Activated CD8-positive, alpha-beta T cell treated with anti-CD3 and anti-CD28 coated beads, Interleukin-2, amount 10 ng/mL, durations not matched to agents 7 days and 5 days (primary cell): ENCODE measurements around the gene TMEM174. TPM values are rescaled to one million over a fixed set of nuclear protein-coding genes. Genes with fewer than 3 reads are reported as not detected.

Experiments used
- ATAC-seq: fragments of 150-1000 bp; cut with Tn5 transposase; one replicate; pipeline ENCODE4 v1.10.0; 2021; ENCODE audit warnings: moderate library complexity
- CTCF ChIA-PET: fragments of 350-600 bp; sonication (Branson Sonifier 250); formaldehyde crosslinking; loops from one replicate; lab custom pipeline; 2021; ENCODE audit warnings: antibody characterized with exemption; lab: Charles Lee
- POLR2A ChIA-PET: fragments of 350-600 bp; sonication (Branson Sonifier 250); formaldehyde crosslinking; loops from one replicate; lab custom pipeline; 2021; ENCODE audit warnings: antibody characterized with exemption; lab: Charles Lee
- DNase-seq: peaks from one replicate; pipeline ENCODE4 v3.0.0-alpha.2; 2020
- H3K27ac Mint-ChIP-seq: one replicate; pipeline ENCODE4 v1.8.0; 2021; ENCODE audit warnings: mild to moderate bottlenecking, mixed read lengths
- H3K27me3 Mint-ChIP-seq: one replicate; pipeline ENCODE4 v1.8.0; 2021; ENCODE audit warnings: low read depth, mixed read lengths
- H3K36me3 Mint-ChIP-seq: one replicate; pipeline ENCODE4 v1.8.0; 2021; ENCODE audit warnings: low read depth, mixed read lengths
- H3K4me1 Mint-ChIP-seq: one replicate; pipeline ENCODE4 v1.8.0; 2021; ENCODE audit warnings: low read depth, mixed read lengths
- H3K4me3 Mint-ChIP-seq: one replicate; pipeline ENCODE4 v1.8.0; 2021; ENCODE audit warnings: mild to moderate bottlenecking, mixed read lengths
- H3K9me3 Mint-ChIP-seq: one replicate; pipeline ENCODE4 v1.8.0; 2022; ENCODE audit warnings: mixed read lengths; ENCODE audit not compliant: insufficient read depth
- total RNA-seq, 2 experiments: library from RNA; stranded (reverse); gene quantifications; one replicate each; pipeline ENCODE4 v1.2.3, GENCODE V29; 2021

Gene TMEM174
- total RNA-seq, 2 experiments from 2014 or later, result not detected

DNA sequence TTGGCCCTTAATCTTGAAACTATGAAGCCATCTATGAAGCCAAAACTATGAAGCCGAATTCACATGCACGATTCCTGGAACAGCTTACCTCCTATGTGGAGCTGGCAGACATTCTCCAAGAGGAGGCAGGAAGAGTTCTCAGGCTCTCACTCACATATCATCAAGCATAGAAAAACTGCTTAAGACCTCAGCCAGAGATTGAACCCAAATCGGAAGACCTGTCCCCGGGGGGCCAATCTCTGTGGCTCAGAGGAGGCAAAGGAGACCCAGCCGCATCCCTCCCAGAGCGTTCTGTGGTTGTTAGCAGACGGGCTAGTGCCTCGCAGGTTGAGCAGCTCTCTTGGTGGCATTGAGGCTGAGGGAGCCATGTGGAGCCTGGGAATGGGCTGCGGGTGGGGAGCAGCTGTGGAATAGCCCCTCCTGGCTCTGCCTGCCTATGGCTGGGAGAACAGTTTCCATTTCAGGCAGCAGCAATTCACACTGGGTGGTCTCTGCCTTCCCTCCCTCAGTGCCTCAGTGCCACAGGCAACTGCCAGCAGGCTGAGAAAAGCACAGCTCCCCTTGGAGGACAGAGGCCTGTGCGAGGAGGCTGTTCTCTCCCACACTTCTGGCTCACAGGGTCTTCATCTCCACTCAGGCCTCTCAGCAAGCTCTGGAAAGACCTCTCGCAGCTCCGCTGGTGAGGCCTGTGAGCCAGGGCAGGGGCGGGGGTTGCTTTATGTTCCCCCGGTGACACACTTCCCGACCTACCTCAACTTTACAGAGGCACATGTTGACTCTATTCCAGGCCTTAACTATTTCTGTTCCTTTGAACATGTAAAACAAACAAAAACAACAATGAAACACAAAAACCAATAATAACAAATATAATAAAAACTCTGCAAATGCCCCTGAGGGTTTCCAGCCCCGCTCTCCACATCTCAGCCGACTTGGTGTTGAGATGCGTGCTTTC, 17.4 kb upstream of the TMEM174 start:
- H3K4me3 Mint-ChIP-seq, result no peak overlapping the region
- CTCF ChIA-PET, result no interaction called here
- H3K27me3 Mint-ChIP-seq, result peaks cover 71% of the 10 kb centered on the region
- H3K36me3 Mint-ChIP-seq, result no peaks in the 10 kb centered on the region
- H3K4me1 Mint-ChIP-seq, result peaks cover 16% of the 10 kb centered on the region
- POLR2A ChIA-PET, result no interaction called here
- DNase-seq (no peak), ATAC-seq (no peak)
- H3K9me3 Mint-ChIP-seq, result no peaks in the 10 kb centered on the region
- no peak overlapping the region for H3K27ac Mint-ChIP-seq

- Mint-ChIP-seq H3K4me3 (no peak overlapping the region), H3K36me3 (no peaks in the 10 kb centered on the region), H3K9me3 (no peaks in the 10 kb centered on the region), H3K4me1 (peaks cover 26% of the 10 kb centered on the region), H3K27ac (no peak overlapping the region), H3K27me3 (peaks cover 66% of the 10 kb centered on the region)
- ATAC-seq (no peak), DNase-seq (no peak)
- CTCF ChIA-PET, result no interaction called here
- POLR2A ChIA-PET, result no interaction called here
These were observed 15.3 kb upstream of the TMEM174 start for GRCh38 chr5:73157414-73158303.

GRCh38 chr5:73158313-73158712, 14.7 kb upstream of the TMEM174 start:
- peaks cover 67% of the 10 kb centered on the region for H3K27me3 Mint-ChIP-seq
- DNase-seq (no peak), ATAC-seq (no peak)
- no peaks in the 10 kb centered on the region for H3K36me3 Mint-ChIP-seq
- no peak overlapping the region for H3K27ac Mint-ChIP-seq
- H3K9me3 Mint-ChIP-seq, result no peaks in the 10 kb centered on the region
- ChIA-PET CTCF (no interaction called here), POLR2A (no interaction called here)
- H3K4me1 Mint-ChIP-seq, result peaks cover 26% of the 10 kb centered on the region
- no peak overlapping the region for H3K4me3 Mint-ChIP-seq

DNA sequence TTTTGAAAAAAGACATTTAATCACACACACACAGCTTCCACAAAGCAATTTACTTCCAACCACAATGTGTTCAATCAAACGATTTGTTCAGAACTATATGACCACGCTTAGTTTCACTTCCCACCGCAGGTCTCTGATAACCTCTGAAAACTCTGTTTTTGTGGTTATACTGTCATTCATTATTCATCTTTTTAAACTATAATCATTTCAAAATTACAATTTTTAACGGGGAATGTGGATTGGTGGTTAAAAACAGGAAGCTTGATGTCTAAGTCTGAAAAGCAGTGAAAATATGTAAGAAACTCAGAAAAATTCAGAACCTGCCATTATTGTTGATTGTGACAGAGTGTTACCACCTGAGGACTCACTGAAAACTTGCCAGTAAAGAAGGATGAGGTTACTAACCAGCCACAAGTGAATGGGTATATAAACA, 12.7 kb upstream of the TMEM174 start:
- DNase-seq, result peak; percentile 81
- H3K4me3 Mint-ChIP-seq, result peak overlapping the region; percentile 41
- ATAC-seq, result peak; percentile 86
- POLR2A ChIA-PET, result no interaction called here
- CTCF ChIA-PET, result interaction anchor here (1.2 to 1.4 kb wide), 2 partner anchors 11 to 23 kb away, joined by 3 to 5 read pairs; no protein-coding TSS in a partner anchor
- no peaks in the 10 kb centered on the region for H3K36me3 Mint-ChIP-seq
- peaks cover 26% of the 10 kb centered on the region for H3K4me1 Mint-ChIP-seq
- no peaks in the 10 kb centered on the region for H3K9me3 Mint-ChIP-seq
- peak overlapping the region; percentile 39 for H3K27ac Mint-ChIP-seq
- peaks cover 62% of the 10 kb centered on the region for H3K27me3 Mint-ChIP-seq

GRCh38 chr5:73170522-73170921, 2.5 kb upstream of the TMEM174 start:
- ATAC-seq (no peak), DNase-seq (peak; percentile 37)
- Mint-ChIP-seq H3K27me3 (peaks cover 59% of the 10 kb centered on the region), H3K27ac (no peak overlapping the region), H3K4me1 (no peaks in the 10 kb centered on the region), H3K4me3 (no peak overlapping the region), H3K36me3 (no peaks in the 10 kb centered on the region), H3K9me3 (no peaks in the 10 kb centered on the region)
- ChIA-PET CTCF (interaction anchor here (0.9 to 2.7 kb wide), 9 partner anchors 8 to 215 kb away, joined by 3 to 8 read pairs (median 5); partner anchors contain the start of gene FCHO2), POLR2A (no interaction called here)

DNA sequence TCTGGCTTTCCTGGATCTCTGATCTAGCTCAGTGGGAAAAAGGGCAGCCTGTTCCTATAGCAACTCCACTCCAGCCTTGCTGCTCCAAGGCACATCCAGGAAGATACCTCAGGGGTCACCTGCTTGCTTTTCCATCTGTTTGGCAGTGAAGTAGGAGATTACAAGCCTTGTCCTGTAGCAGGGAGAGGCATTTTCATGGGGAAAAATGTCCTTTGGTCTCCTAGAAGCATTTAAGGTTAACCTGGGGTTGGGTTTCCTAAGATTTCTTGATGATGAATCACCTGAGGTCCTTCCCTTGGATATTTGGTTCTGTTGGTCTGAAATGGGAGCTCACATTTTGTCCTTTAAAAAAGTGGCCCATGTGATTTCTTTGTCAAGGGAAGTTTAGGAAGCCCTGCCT, 1.5 kb upstream of the TMEM174 start:
- H3K9me3 Mint-ChIP-seq, result no peaks in the 10 kb centered on the region
- H3K27ac Mint-ChIP-seq, result no peak overlapping the region
- no peak for DNase-seq
- ChIA-PET CTCF (interaction anchor here (0.7 to 2.7 kb wide), 8 partner anchors 10 to 216 kb away, joined by 3 to 8 read pairs (median 6); partner anchors contain the start of gene FCHO2), POLR2A (no interaction called here)
- ATAC-seq, result no peak
- H3K36me3 Mint-ChIP-seq, result no peaks in the 10 kb centered on the region
- H3K4me1 Mint-ChIP-seq, result no peaks in the 10 kb centered on the region
- peaks cover 55% of the 10 kb centered on the region for H3K27me3 Mint-ChIP-seq
- no peak overlapping the region for H3K4me3 Mint-ChIP-seq

DNA sequence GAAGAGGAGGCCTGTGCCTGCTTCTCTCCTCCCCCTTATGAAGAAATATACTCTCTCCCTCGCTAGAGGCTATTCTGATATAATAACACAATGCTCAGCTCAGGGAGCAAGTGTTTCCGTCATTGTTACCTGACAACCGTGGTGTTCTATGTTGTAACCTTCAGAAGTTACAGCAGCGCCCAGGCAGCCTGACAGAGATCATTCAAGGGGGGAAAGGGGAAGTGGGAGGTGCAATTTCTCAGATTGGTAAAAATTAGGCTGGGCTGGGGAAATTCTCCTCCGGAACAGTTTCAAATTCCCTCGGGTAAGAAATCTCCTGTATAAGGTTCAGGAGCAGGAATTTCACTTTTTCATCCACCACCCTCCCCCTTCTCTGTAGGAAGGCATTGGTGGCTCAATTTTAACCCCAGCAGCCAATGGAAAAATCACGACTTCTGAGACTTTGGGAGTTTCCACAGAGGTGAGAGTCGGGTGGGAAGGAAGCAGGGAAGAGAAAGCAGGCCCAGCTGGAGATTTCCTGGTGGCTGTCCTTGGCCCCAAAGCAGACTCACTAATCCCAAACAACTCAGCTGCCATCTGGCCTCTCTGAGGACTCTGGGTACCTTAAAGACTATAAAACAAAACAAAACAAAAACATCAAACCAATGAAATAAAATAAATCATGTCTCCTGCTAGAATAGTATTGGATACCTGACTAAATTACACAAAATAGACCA, 1.3 kb downstream of the TMEM174 start:
- H3K9me3 Mint-ChIP-seq, result no peaks in the 10 kb centered on the region
- POLR2A ChIA-PET, result no interaction called here
- H3K4me3 Mint-ChIP-seq, result no peak overlapping the region
- CTCF ChIA-PET, result interaction anchor here (0.5 kb wide), 1 partner anchor 219 kb away, joined by 3 read pairs; no protein-coding TSS in a partner anchor
- H3K4me1 Mint-ChIP-seq, result no peaks in the 10 kb centered on the region
- no peaks in the 10 kb centered on the region for H3K36me3 Mint-ChIP-seq
- no peak overlapping the region for H3K27ac Mint-ChIP-seq
- no peak for ATAC-seq
- peaks cover 53% of the 10 kb centered on the region for H3K27me3 Mint-ChIP-seq
- DNase-seq, result no peak

GRCh38 chr5:73176250-73176649, 3.3 kb downstream of the TMEM174 start:
- Mint-ChIP-seq H3K9me3 (no peaks in the 10 kb centered on the region), H3K4me1 (no peaks in the 10 kb centered on the region), H3K4me3 (no peak overlapping the region), H3K36me3 (no peaks in the 10 kb centered on the region), H3K27me3 (peaks cover 60% of the 10 kb centered on the region), H3K27ac (no peak overlapping the region)
- POLR2A ChIA-PET, result no interaction called here
- CTCF ChIA-PET, result no interaction called here
- ATAC-seq (no peak), DNase-seq (no peak)

DNA sequence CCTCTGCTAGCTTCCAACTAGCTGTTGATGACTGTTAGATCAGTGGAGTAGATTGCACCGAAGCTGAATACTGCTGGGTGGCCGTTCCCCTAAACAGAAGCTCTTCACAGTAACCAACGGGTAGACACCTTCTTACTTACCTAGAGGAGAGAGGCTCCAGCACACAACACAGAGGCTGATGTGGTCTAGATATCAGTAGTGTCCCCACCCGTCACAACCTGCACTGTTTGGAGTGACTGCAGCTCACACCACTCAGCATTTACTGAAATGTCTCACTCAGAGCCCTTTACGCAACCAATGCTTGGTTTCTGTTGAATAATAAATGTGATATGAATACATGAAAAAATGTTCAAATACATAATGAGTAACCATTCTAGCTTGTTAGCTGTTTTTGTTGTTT, 5.3 kb downstream of the TMEM174 start:
- H3K36me3 Mint-ChIP-seq, result no peaks in the 10 kb centered on the region
- ATAC-seq, result no peak
- H3K9me3 Mint-ChIP-seq, result no peaks in the 10 kb centered on the region
- no peaks in the 10 kb centered on the region for H3K4me1 Mint-ChIP-seq
- no peak overlapping the region for H3K27ac Mint-ChIP-seq
- ChIA-PET POLR2A (no interaction called here), CTCF (interaction anchor here (1.0 kb wide), 1 partner anchor 8 kb away, joined by 3 read pairs; no protein-coding TSS in a partner anchor)
- no peak overlapping the region for H3K4me3 Mint-ChIP-seq
- H3K27me3 Mint-ChIP-seq, result peaks cover 62% of the 10 kb centered on the region
- DNase-seq, result no peak

GRCh38 chr5:73179730-73180129, 6.7 kb downstream of the TMEM174 start:
- no peaks in the 10 kb centered on the region for H3K4me1 Mint-ChIP-seq
- ChIA-PET POLR2A (no interaction called here), CTCF (no interaction called here)
- H3K4me3 Mint-ChIP-seq, result no peak overlapping the region
- H3K27ac Mint-ChIP-seq, result no peak overlapping the region
- peaks cover 4% of the 10 kb centered on the region for H3K9me3 Mint-ChIP-seq
- no peaks in the 10 kb centered on the region for H3K36me3 Mint-ChIP-seq
- H3K27me3 Mint-ChIP-seq, result peaks cover 61% of the 10 kb centered on the region
- ATAC-seq, result no peak
- no peak for DNase-seq

GRCh38 chr5:73180566-73180965, 7.6 kb downstream of the TMEM174 start:
- Mint-ChIP-seq H3K4me1 (no peaks in the 10 kb centered on the region), H3K36me3 (no peaks in the 10 kb centered on the region), H3K9me3 (peaks cover 4% of the 10 kb centered on the region), H3K27me3 (peaks cover 59% of the 10 kb centered on the region), H3K27ac (no peak overlapping the region), H3K4me3 (no peak overlapping the region)
- CTCF ChIA-PET, result no interaction called here
- POLR2A ChIA-PET, result no interaction called here
- DNase-seq (no peak), ATAC-seq (no peak)
